H1 (cell line): ENCODE measurements around the gene SLC39A8. TPM values are rescaled to one million over a fixed set of nuclear protein-coding genes. Genes with fewer than 3 reads are reported as not detected.

ENCODE experiments used
- CTCF ChIA-PET: fragments of 300-600 bp; sonication (Branson Sonifier 250); formaldehyde crosslinking; loops from one replicate; lab custom pipeline; 2021; ENCODE audit not compliant: partially characterized antibody; lab: Charles Lee
- POLR2A ChIA-PET: fragments of 300-600 bp; sonication (Branson Sonifier 250); formaldehyde crosslinking; loops from one replicate; lab custom pipeline; 2021; ENCODE audit warnings: inconsistent platforms; ENCODE audit not compliant: partially characterized antibody; lab: Charles Lee
- DNase-seq, 2 experiments: peaks; one replicate each; pipeline versions ENCODE4 v3.0.0 to v3.0.0-alpha.2; 2010 to 2022; ENCODE audit warnings: low spot score in 2 of 2, low read depth in 1 of 2, mixed read lengths in 1 of 2
- FAIRE-seq: peaks from 2 replicates; lab custom pipeline; 2011; peaks lifted over from hg19 to GRCh38; lab: Jason Lieb, UNC
- H2AFZ ChIP-seq: 2 replicates; pipeline ENCODE4 v1.8.1; 2012; ENCODE audit warnings: low read length, inconsistent platforms
- H2AK5ac ChIP-seq: 2 replicates; pipeline ENCODE4 v1.6.1; 2013; ENCODE audit warnings: low read depth, low read length
- H2BK120ac ChIP-seq: replicated peaks from 2 replicates; pipeline ENCODE3; 2013; ENCODE audit warnings: low read depth, low read length, inconsistent platforms
- H2BK12ac ChIP-seq: 2 replicates; pipeline ENCODE4 v1.6.1; 2013; ENCODE audit warnings: low read depth, low read length
- H2BK15ac ChIP-seq: 2 replicates; pipeline ENCODE4 v1.6.1; 2013; ENCODE audit warnings: low read length
- H2BK20ac ChIP-seq: 2 replicates; pipeline ENCODE4 v1.6.1; 2013; ENCODE audit warnings: low read length
- H2BK5ac ChIP-seq: 2 replicates; pipeline ENCODE4 v1.6.1; 2013; ENCODE audit warnings: low read depth, low read length
- H3K14ac ChIP-seq: 2 replicates; pipeline ENCODE4 v1.6.1; 2013; ENCODE audit warnings: inconsistent platforms; ENCODE audit not compliant: insufficient read length
- H3K18ac ChIP-seq: 2 replicates; pipeline ENCODE4 v1.6.1; 2013; ENCODE audit warnings: low read length; ENCODE audit errors: extremely low read depth
- H3K23ac ChIP-seq: 2 replicates; pipeline ENCODE4 v1.6.1; 2013; ENCODE audit warnings: inconsistent platforms; ENCODE audit not compliant: insufficient read length
- H3K23me2 ChIP-seq: 2 replicates; pipeline ENCODE4 v1.6.1; 2013; ENCODE audit warnings: low read depth, low read length
- H3K27ac ChIP-seq: 2 replicates; pipeline ENCODE4 v1.6.1; 2011; ENCODE audit warnings: low read depth, low read length, inconsistent platforms
- H3K27me3 ChIP-seq, 4 experiments: replicated peaks in 1 of 4; 1 replicate in 1 of 4; 2 replicates in 3 of 4; pipeline versions ENCODE4 v1.6.1 to v1.8.1; 2011 to 2013; ENCODE audit warnings: low read length in 3 of 4, mild to moderate bottlenecking in 3 of 4, inconsistent platforms in 2 of 4, mixed read lengths in 2 of 4, moderate library complexity in 1 of 4; ENCODE audit not compliant: control insufficient read depth in 3 of 4, insufficient read depth in 3 of 4; ENCODE audit errors: extremely low read depth in 1 of 4
- H3K36me3 ChIP-seq, 4 experiments: 2 replicates each; pipeline versions ENCODE4 v1.6.1 to v1.8.1; 2011 to 2013; ENCODE audit warnings: mild to moderate bottlenecking in 4 of 4, low read length in 3 of 4, moderate library complexity in 2 of 4, control low read depth in 1 of 4, inconsistent platforms in 1 of 4; ENCODE audit not compliant: insufficient read depth in 4 of 4, control insufficient read depth in 2 of 4
- H3K4ac ChIP-seq: replicated peaks from 2 replicates; pipeline ENCODE3; 2013; ENCODE audit warnings: low read length, low read depth, mixed read lengths, inconsistent platforms; ENCODE audit not compliant: insufficient read length
- H3K4me1 ChIP-seq, 4 experiments: replicated peaks in 1 of 4; 1 replicate in 1 of 4; 2 replicates in 3 of 4; pipeline versions ENCODE4 v1.6.1 to v1.8.1; 2011 to 2013; ENCODE audit warnings: low read length in 3 of 4, inconsistent platforms in 2 of 4, mixed read lengths in 1 of 4; ENCODE audit not compliant: insufficient read depth in 4 of 4, control insufficient read depth in 3 of 4
- H3K4me2 ChIP-seq, 2 experiments: 2 replicates each; pipeline versions ENCODE4 v1.6.1 to v1.8.1; 2011 to 2013; ENCODE audit warnings: low read depth in 2 of 2, low read length in 2 of 2, control low read depth in 1 of 2, inconsistent platforms in 1 of 2, mild to moderate bottlenecking in 1 of 2; ENCODE audit not compliant: insufficient read depth in 1 of 2
- H3K4me3 ChIP-seq, 4 experiments: fragments of 200-600, 300-600 bp in 1 of 4; sonication (generic), shearing (Covaris generic), sonication (Bioruptor Twin) in 1 of 4; 2 replicates each; pipeline versions ENCODE4 v1.5.1 to v1.8.1; 2011 to 2016; ENCODE audit warnings: low read length in 4 of 4, low read depth in 3 of 4, control low read depth in 2 of 4, inconsistent platforms in 2 of 4, mild to moderate bottlenecking in 2 of 4, mixed read lengths in 1 of 4, moderate library complexity in 1 of 4; ENCODE audit not compliant: insufficient read depth in 2 of 4; ENCODE audit errors: extremely low read depth in 1 of 4
- H3K56ac ChIP-seq: replicated peaks from 2 replicates; pipeline ENCODE3; 2013; ENCODE audit warnings: low read depth, mild to moderate bottlenecking, mixed read lengths, low read length, inconsistent platforms; ENCODE audit not compliant: insufficient read length
- H3K79me1 ChIP-seq: 2 replicates; pipeline ENCODE4 v1.6.1; 2013; ENCODE audit warnings: low read depth, low read length, control low read depth
- H3K79me2 ChIP-seq, 2 experiments: 2 replicates each; pipeline versions ENCODE4 v1.6.1 to v1.8.1; 2012 to 2013; ENCODE audit warnings: low read length in 2 of 2, mild to moderate bottlenecking in 2 of 2, inconsistent platforms in 1 of 2; ENCODE audit not compliant: insufficient read depth in 2 of 2, control insufficient read depth in 1 of 2
- H3K9ac ChIP-seq, 4 experiments: replicated peaks in 1 of 4; 1 replicate in 1 of 4; 2 replicates in 3 of 4; pipeline versions ENCODE4 v1.6.1 to v1.8.1; 2011 to 2013; ENCODE audit warnings: low read depth in 3 of 4, low read length in 3 of 4, control low read depth in 2 of 4, mild to moderate bottlenecking in 2 of 4, moderate library complexity in 2 of 4, inconsistent platforms in 1 of 4; ENCODE audit errors: extremely low read depth in 1 of 4
- H3K9me3 ChIP-seq, 2 experiments: 2 replicates each; pipeline versions ENCODE4 v1.6.1 to v1.8.1; 2012 to 2013; ENCODE audit warnings: mild to moderate bottlenecking in 2 of 2, moderate library complexity in 2 of 2, control low read depth in 1 of 2, inconsistent platforms in 1 of 2, low read depth in 1 of 2, low read length in 1 of 2, mixed read lengths in 1 of 2; ENCODE audit not compliant: insufficient read depth in 2 of 2
- H4K20me1 ChIP-seq, 2 experiments: replicated peaks in 1 of 2; 2 replicates each; pipeline versions ENCODE3 to v1.8.1; 2011 to 2013; ENCODE audit warnings: inconsistent platforms in 2 of 2, low read length in 2 of 2, mild to moderate bottlenecking in 1 of 2; ENCODE audit not compliant: insufficient read depth in 2 of 2, control insufficient read depth in 1 of 2
- H4K5ac ChIP-seq: 2 replicates; pipeline ENCODE4 v1.6.1; 2013; ENCODE audit warnings: low read length, low read depth, mixed read lengths, inconsistent platforms; ENCODE audit not compliant: insufficient read length
- H4K8ac ChIP-seq: 2 replicates; pipeline ENCODE4 v1.8.0; 2013; ENCODE audit warnings: mild to moderate bottlenecking, moderate library complexity, low read length, inconsistent platforms; ENCODE audit not compliant: insufficient read depth; ENCODE audit errors: extremely low read depth
- H4K91ac ChIP-seq: replicated peaks from 2 replicates; pipeline ENCODE3; 2013; ENCODE audit warnings: low read length, mixed read lengths, inconsistent platforms; ENCODE audit not compliant: insufficient read length
- CHD1 ChIP-seq: IDR thresholded peaks from 2 replicates; pipeline ENCODE4 v1.6.1; 2012; ENCODE audit warnings: low read depth, low read length, improper control_type of control experiment
- HDAC6 ChIP-seq: IDR thresholded peaks from one replicate; pipeline ENCODE4 v1.7.1; 2012; ENCODE audit warnings: low read depth, mild to moderate bottlenecking, inconsistent platforms, low read length, moderate library complexity
- POLR2AphosphoS5 ChIP-seq: IDR thresholded peaks from 2 replicates; pipeline ENCODE4 v1.6.1; 2011; ENCODE audit warnings: low read depth, low read length
- TAF7 ChIP-seq: optimal IDR thresholded peaks from 2 replicates; pipeline ENCODE3; 2011; ENCODE audit warnings: low read depth, mild to moderate bottlenecking, inconsistent platforms, low read length, moderate library complexity, borderline replicate concordance
- WGBS, 2 experiments: shearing (Covaris generic) in 1 of 2; methylation state at CpG; one replicate each; pipeline versions ENCODE4 v1.1.6 to v1.1.7; 2013 to 2015; ENCODE audit warnings: low lambda C conversion rate in 2 of 2, mixed read lengths in 2 of 2, inconsistent platforms in 1 of 2, low coverage in 1 of 2, missing lambda C conversion rate in 1 of 2; ENCODE audit not compliant: insufficient replicate concordance in 2 of 2, insufficient coverage in 1 of 2, insufficient read length in 1 of 2; ENCODE audit errors: extremely low coverage in 1 of 2, missing lambda C conversion rate in 1 of 2; 5-methylcytosine and 5-hydroxymethylcytosine counted together
- polyA plus RNA-seq, 7 experiments: library from polyadenylated mRNA; depleted of rRNA in 3 of 7; stranded (reverse) in 5 of 7; unstranded in 2 of 7; fragments of >200 nt in 5 of 7; fragments of 200-250 nt in 2 of 7; gene quantifications; 1 replicate in 5 of 7; 2 replicates in 1 of 7; 4 replicates in 1 of 7; pipeline versions ENCODE4 v1.2.1 to v1.2.3, GENCODE V29; 2011 to 2013; ENCODE audit warnings: missing spikeins in 2 of 7, mixed read lengths in 2 of 7
- total RNA-seq: library from RNA; stranded (reverse); fragmentation: NEBNext Ultra II Directional; extraction: Animal tissue kit (Norgen Biotek cat#: 25700); gene quantifications from 2 replicates; pipeline ENCODE4 v1.2.1, GENCODE V29; 2021
- TF ChIP-seq, protein P1 (sequence below): IDR thresholded peaks from 2 replicates; pipeline ENCODE4 v1.6.1; 2012; ENCODE audit warnings: inconsistent platforms

SLC39A8 gene
- total and polyA plus RNA-seq, 2 of the 8 experiments (the other 6 are each of a cell fraction or from before 2014, with no cell fraction given): 6.4 to 38.7 TPM

DNA sequence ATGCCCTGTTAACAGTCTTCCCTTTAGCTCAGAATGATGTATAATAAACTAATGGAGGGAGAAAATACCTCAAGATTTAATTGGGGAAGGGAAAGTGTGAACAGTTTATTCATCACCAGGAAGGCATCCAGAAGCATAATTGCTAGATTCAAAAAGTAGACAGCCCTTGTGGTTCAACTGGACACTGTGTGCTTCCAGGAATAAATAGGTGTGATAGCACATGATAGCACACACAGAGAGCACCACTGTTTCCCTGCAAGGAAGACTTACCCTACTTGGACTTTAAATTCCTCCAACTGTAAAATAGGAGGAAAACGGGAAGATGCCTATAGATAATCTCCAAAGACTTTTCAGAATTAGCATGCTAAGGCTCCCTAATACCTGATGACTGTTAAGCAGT, 27.8 kb downstream of the SLC39A8 start:
- H4K91ac ChIP-seq: no peak overlapping the region
- ChIA-PET POLR2A (no interaction called here), CTCF (interaction anchor here (1.1 to 1.6 kb wide), 3 partner anchors 9 to 28 kb away, joined by 4 to 5 read pairs (median 4); no protein-coding TSS in a partner anchor)
- no peak overlapping the region for H2AK5ac ChIP-seq
- H2BK20ac ChIP-seq: no peak overlapping the region; the same call in 1 of the 2 replicates
- H3K9ac ChIP-seq: no peak overlapping the region
- H3K27ac ChIP-seq: no peak overlapping the region
- no peaks in the 10 kb centered on the region for H3K9me3 ChIP-seq
- H2BK15ac ChIP-seq: no peak overlapping the region
- H3K23me2 ChIP-seq: no peaks in the 10 kb centered on the region; the same call in 1 of the 2 replicates
- FAIRE-seq (no peak), DNase-seq (no peak)
- H3K79me1 ChIP-seq: 0 out of 2 replicates have a peak, but pooled peaks cover 3% of the 10 kb centered on the region
- H3K4me3 ChIP-seq: no peak overlapping the region
- no peak overlapping the region for H3K23ac ChIP-seq
- H3K4me1 ChIP-seq: peaks cover 1 to 23% (median 13%) of the 10 kb centered on the region in 4 experiments; a peak in 6 of 7 replicates
- no peak overlapping the region for H4K5ac ChIP-seq
- H2BK5ac ChIP-seq: no peak overlapping the region
- H2AFZ ChIP-seq: no peak overlapping the region
- H3K79me2 ChIP-seq: no peaks in the 10 kb centered on the region
- no peak overlapping the region for H3K4me2 ChIP-seq
- no peak overlapping the region for H2BK12ac ChIP-seq
- H3K27me3 ChIP-seq: no peaks in the 10 kb centered on the region
- H4K8ac ChIP-seq: no peak overlapping the region
- no peaks in the 10 kb centered on the region for H4K20me1 ChIP-seq
- H3K18ac ChIP-seq: no peak overlapping the region
- H3K14ac ChIP-seq: no peak overlapping the region
- no peak overlapping the region for H3K4ac ChIP-seq
- no peak overlapping the region for H2BK120ac ChIP-seq
- H3K56ac ChIP-seq: no peak overlapping the region
- WGBS, 2 experiments: 75% methylated on average over 1 of the region's 1 CpG; no CpG with 5 or more reads in 1 of the 2 experiments
- no peaks in the 10 kb centered on the region for H3K36me3 ChIP-seq
- TF ChIP-seq, protein P1, sequence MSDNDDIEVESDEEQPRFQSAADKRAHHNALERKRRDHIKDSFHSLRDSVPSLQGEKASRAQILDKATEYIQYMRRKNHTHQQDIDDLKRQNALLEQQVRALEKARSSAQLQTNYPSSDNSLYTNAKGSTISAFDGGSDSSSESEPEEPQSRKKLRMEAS: no peak
- TF ChIP-seq POLR2AphosphoS5: no peak
- no peak for TF ChIP-seq HDAC6
- TF ChIP-seq TAF7: no peak
- TF ChIP-seq CHD1: no peak
